ENCODE data around the gene CNTFR. TPM values are rescaled to one million over a fixed set of nuclear protein-coding genes. Genes with fewer than 3 reads are reported as not detected.

CNTFR gene
- total and polyA plus RNA-seq, 2 donors (not counting 1 experiment from before 2014, with no cell fraction given): not detected

DNA sequence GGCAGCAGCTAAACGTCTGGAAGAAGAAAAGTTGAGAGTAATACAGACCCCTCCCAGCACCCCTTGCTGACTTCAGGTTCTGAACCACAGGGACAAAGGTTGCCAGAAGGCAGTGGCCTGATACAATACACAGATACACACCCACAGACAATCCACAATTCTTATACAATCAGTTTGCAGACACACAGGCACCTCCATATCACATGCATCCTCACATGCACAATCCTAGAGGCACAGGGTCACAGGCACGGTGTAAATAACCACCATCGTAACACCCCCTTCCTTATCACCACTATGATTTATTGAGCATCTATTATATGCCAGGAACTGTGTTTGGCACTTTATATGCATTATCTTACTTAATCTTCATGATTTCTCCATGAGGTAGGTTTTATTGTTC is 8.2 kb downstream of the CNTFR start:
- ATAC-seq (ENCODE audit: low read depth) (no peak), DNase-seq (no peak)
- Histone ChIP-seq H2AFZ (ENCODE audit: insufficient read depth, low read depth, low read length, poor library complexity, severe bottlenecking) (no peak overlapping the region), H3K9ac (ENCODE audit: low read length) (no peak overlapping the region), H3K27ac (ENCODE audit: low read length in 2 of 2) (no peak overlapping the region), H3K4me1 (ENCODE audit: control insufficient read depth in 2 of 2, insufficient read depth in 2 of 2, low read length in 2 of 2) (peaks cover 13 to 15% of the 10 kb centered on the region in 2 donors), H3K36me3 (replicated peaks in 1 of 2; ENCODE audit: control extremely low read depth in 1 of 2, control insufficient read depth in 1 of 2, extremely low read depth in 1 of 2, insufficient read depth in 2 of 2, low read length in 1 of 2) (no peaks in the 10 kb centered on the region), H3K27me3 (replicated peaks in 1 of 4; ENCODE audit: control extremely low read depth in 1 of 4, control insufficient read depth in 3 of 4, insufficient read depth in 4 of 4, low read length in 3 of 4) (peaks cover 0 to 89% (median 35%) of the 10 kb centered on the region in 4 experiments), H3K9me3 (ENCODE audit: control extremely low read depth in 1 of 3, control insufficient read depth in 2 of 3, insufficient read depth in 1 of 3, low read length in 2 of 3) (peaks cover 0 to 18% (median 0%) of the 10 kb centered on the region in 3 donors), H4K20me1 (ENCODE audit: control insufficient read depth, insufficient read depth, low read length, poor library complexity, severe bottlenecking) (no peaks in the 10 kb centered on the region), H3K4me3 (ENCODE audit: control extremely low read depth in 1 of 5, extremely low read depth in 1 of 5, insufficient read depth in 1 of 5, low read depth in 2 of 5, low read length in 4 of 5) (no peak overlapping the region), H3K79me2 (ENCODE audit: control insufficient read depth, insufficient read depth, low read length) (no peaks in the 10 kb centered on the region), H3K4me2 (replicated peaks; ENCODE audit: low read depth, low read length, poor library complexity, severe bottlenecking) (no peak overlapping the region)
- H3K4me1 Mint-ChIP-seq: peaks cover 16% of the 10 kb centered on the region
- TF ChIP-seq, protein P1, sequence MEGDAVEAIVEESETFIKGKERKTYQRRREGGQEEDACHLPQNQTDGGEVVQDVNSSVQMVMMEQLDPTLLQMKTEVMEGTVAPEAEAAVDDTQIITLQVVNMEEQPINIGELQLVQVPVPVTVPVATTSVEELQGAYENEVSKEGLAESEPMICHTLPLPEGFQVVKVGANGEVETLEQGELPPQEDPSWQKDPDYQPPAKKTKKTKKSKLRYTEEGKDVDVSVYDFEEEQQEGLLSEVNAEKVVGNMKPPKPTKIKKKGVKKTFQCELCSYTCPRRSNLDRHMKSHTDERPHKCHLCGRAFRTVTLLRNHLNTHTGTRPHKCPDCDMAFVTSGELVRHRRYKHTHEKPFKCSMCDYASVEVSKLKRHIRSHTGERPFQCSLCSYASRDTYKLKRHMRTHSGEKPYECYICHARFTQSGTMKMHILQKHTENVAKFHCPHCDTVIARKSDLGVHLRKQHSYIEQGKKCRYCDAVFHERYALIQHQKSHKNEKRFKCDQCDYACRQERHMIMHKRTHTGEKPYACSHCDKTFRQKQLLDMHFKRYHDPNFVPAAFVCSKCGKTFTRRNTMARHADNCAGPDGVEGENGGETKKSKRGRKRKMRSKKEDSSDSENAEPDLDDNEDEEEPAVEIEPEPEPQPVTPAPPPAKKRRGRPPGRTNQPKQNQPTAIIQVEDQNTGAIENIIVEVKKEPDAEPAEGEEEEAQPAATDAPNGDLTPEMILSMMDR (IDR thresholded peaks at IDR 0.05): no peak
- no peak for TF ChIP-seq EZH2 (IDR thresholded peaks at IDR 0.05; ENCODE audit: borderline replicate concordance, insufficient read depth, low read depth, low read length, poor library complexity, severe bottlenecking)
- H3K9me3 Mint-ChIP-seq (ENCODE audit: insufficient read depth): no peaks in the 10 kb centered on the region
- no CpG with 5 or more reads among the region's 3 CpGs for WGBS (ENCODE audit: insufficient coverage)
- intact Hi-C loops (cut with micrococcal nuclease): no loop called here
- CTCF ChIA-PET: interaction anchor here (1.3 kb wide), 2 partner anchors 14 to 177 kb away, joined by 3 read pairs; no protein-coding TSS in a partner anchor
- peaks cover 84% of the 10 kb centered on the region for H3K27me3 Mint-ChIP-seq
- no peak overlapping the region for H3K4me3 Mint-ChIP-seq
- POLR2A ChIA-PET: no interaction called here
- no peak overlapping the region for H3K27ac Mint-ChIP-seq

DNA sequence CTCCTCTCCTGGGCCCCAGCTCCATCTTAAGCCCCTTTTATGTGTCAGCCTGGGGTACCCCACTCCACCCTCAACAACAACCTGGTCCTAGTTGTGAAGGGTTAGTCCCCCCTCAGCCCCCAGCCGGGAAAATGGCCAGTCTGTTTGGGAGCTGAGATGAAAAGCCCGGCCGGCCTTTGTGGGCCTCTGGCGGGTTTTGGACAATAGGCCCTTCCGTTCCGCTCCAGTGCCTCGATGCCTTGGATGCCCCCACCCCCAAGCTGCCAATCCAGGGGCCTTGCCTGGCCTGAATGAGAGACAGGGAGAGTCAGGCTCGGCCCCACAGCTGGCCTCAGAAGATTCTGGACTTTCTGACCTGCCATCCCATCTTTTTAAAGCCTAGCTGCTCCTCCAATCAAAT is 9.2 kb downstream of the CNTFR start:
- Histone ChIP-seq H2AFZ (ENCODE audit: insufficient read depth, low read depth, low read length, poor library complexity, severe bottlenecking) (no peak overlapping the region), H3K4me1 (ENCODE audit: control insufficient read depth in 2 of 2, insufficient read depth in 2 of 2, low read length in 2 of 2) (peaks cover 8 to 15% of the 10 kb centered on the region in 2 donors), H3K9ac (ENCODE audit: low read length) (no peak overlapping the region), H3K27ac (ENCODE audit: low read length in 2 of 2) (no peak overlapping the region), H3K9me3 (ENCODE audit: control extremely low read depth in 1 of 3, control insufficient read depth in 2 of 3, insufficient read depth in 1 of 3, low read length in 2 of 3) (peaks cover 0 to 12% (median 0%) of the 10 kb centered on the region in 3 donors), H4K20me1 (ENCODE audit: control insufficient read depth, insufficient read depth, low read length, poor library complexity, severe bottlenecking) (no peaks in the 10 kb centered on the region), H3K79me2 (ENCODE audit: control insufficient read depth, insufficient read depth, low read length) (no peaks in the 10 kb centered on the region), H3K27me3 (replicated peaks in 1 of 4; ENCODE audit: control extremely low read depth in 1 of 4, control insufficient read depth in 3 of 4, insufficient read depth in 4 of 4, low read length in 3 of 4) (peaks cover 0 to 85% (median 33%) of the 10 kb centered on the region in 4 experiments), H3K4me3 (ENCODE audit: control extremely low read depth in 1 of 5, extremely low read depth in 1 of 5, insufficient read depth in 1 of 5, low read depth in 2 of 5, low read length in 4 of 5) (no peak overlapping the region), H3K36me3 (replicated peaks in 1 of 2; ENCODE audit: control extremely low read depth in 1 of 2, control insufficient read depth in 1 of 2, extremely low read depth in 1 of 2, insufficient read depth in 2 of 2, low read length in 1 of 2) (no peaks in the 10 kb centered on the region), H3K4me2 (replicated peaks; ENCODE audit: low read depth, low read length, poor library complexity, severe bottlenecking) (no peak overlapping the region)
- CTCF ChIA-PET: interaction anchor here (0.8 to 1.8 kb wide), 3 partner anchors 11 to 80 kb away, joined by 3 to 5 read pairs (median 4); no protein-coding TSS in a partner anchor
- Mint-ChIP-seq H3K4me1 (peaks cover 13% of the 10 kb centered on the region), H3K9me3 (ENCODE audit: insufficient read depth) (no peaks in the 10 kb centered on the region), H3K4me3 (no peak overlapping the region), H3K27me3 (peaks cover 81% of the 10 kb centered on the region), H3K27ac (no peak overlapping the region)
- no peak for TF ChIP-seq EZH2 (IDR thresholded peaks at IDR 0.05; ENCODE audit: borderline replicate concordance, insufficient read depth, low read depth, low read length, poor library complexity, severe bottlenecking)
- TF ChIP-seq, protein P1 (IDR thresholded peaks at IDR 0.05): no peak
- 66% methylated on average over 7 of the region's 8 CpGs for WGBS (ENCODE audit: insufficient coverage)
- intact Hi-C loops (cut with micrococcal nuclease): no loop called here
- ATAC-seq (ENCODE audit: low read depth) (no peak), DNase-seq (no peak)
- POLR2A ChIA-PET: no interaction called here

Data from B cell (primary cell).